GM03348 (cell line): Measurements from ENCODE around the gene MAML2.
"Not testable (repeated sequence)": the region's sequence is repeated elsewhere in the genome, so short reads cannot be mapped to it uniquely, and the experiment has no call there.

Experiments
- DNase-seq: peaks from one replicate; pipeline ENCODE4 v3.0.0; 2012; ENCODE audit warnings: low spot score

The MAML2 gene

DNA sequence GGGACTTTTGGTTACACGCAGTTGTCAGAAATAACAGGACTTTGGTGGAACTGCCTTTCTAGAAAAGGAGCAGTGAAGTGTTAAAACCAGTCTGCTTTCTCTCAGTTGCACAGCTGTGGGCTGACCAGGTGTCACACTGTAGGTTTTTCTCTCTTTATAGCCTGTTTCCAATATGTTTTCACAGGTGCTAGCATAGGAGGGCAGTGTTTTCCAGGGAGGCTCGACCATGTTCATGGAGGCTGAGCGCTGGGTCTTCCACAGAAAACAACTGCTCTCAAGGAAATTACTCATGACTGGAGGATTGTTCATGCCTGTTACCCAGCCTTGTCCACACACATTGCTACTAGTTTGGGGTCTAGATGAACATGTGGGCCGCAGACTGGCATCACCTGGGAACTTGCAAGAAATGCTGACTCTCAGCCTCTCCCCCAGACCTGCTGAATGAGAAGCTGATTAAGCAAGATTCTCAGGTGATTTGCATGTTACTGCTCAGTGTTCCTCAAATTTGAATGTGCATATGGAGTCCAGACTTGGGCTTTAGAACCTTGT lies 157.7 kb downstream of the MAML2 start:
- no peak for DNase-seq

DNA sequence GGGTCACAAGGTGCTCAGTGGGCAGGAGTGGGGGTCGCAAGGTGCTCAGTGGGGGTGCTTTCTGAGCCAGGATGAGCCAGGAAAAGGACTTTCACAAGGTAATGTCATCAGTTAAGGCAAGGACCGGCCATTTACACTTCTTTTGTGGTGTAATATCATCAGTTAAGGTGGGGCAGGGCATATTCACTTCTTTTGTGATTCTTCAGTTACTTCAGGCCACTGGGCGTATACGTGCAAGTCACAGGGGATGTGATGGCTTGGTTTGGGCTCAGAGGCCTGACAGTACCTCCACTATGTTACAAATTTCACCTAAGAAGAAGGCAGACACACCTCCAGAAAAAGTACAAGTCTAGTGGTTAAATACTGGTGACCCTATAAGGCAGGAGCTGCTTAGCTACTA lies 162.1 kb downstream of the MAML2 start:
- not testable (repeated sequence) for DNase-seq

DNA sequence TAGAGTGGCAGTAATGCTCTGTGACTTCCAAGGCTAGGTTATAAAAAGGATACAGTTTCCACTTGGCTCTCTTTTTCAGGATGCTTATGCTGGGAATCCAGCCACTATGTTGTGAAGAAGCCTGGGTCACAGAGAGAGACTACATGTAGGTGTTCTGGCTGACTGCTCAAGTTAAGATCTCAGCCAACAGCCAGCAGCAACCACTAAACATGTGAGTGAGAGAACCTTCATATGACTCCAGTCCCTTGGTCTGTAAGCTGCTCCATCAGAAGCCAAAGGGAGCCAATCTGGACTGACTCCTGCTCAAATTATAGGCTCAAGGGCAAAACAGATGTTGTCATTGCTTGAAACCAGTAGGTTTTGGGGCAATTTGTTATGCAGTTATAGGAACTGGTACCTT lies 162.7 kb downstream of the MAML2 start:
- DNase-seq, result no peak

DNA sequence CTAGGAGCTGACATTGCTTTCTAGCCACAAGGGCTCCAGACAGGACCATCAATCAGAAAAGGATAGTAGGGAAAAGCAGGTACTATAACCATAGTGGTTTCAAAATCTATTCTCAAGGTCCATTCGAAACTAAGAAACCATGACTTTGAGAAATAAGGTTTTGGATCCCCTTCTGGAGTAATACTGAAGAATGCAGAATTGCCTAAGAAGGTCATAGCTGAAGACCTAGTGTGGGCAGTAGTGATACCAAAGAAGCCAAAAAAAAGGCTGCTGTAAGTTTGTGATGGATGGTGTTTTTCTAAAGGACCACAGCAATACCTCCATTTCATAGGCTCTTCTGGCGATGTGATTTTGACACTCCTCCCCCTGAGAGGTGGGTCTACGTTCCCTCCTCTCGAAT lies 163.1 kb downstream of the MAML2 start:
- no peak for DNase-seq

DNA sequence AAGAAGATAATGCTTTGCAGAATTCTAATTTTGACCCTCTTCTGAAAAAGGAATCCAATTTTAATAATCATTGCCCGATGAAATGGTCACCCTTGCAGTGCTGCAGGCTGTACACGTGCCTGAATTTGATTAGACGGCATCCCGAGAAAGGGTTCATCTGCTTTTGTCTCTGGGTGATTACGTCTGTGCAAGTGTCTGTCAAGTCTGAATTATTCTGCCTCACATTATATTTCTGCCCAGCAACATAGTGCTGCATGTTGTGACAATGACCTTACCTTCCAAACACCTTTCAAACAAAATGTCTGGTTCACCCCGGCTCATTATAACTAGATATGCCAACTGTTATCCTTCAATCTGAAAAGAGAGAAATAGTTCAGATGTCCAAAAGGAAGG lies 164.1 kb downstream of the MAML2 start:
- DNase-seq, result no peak

DNA sequence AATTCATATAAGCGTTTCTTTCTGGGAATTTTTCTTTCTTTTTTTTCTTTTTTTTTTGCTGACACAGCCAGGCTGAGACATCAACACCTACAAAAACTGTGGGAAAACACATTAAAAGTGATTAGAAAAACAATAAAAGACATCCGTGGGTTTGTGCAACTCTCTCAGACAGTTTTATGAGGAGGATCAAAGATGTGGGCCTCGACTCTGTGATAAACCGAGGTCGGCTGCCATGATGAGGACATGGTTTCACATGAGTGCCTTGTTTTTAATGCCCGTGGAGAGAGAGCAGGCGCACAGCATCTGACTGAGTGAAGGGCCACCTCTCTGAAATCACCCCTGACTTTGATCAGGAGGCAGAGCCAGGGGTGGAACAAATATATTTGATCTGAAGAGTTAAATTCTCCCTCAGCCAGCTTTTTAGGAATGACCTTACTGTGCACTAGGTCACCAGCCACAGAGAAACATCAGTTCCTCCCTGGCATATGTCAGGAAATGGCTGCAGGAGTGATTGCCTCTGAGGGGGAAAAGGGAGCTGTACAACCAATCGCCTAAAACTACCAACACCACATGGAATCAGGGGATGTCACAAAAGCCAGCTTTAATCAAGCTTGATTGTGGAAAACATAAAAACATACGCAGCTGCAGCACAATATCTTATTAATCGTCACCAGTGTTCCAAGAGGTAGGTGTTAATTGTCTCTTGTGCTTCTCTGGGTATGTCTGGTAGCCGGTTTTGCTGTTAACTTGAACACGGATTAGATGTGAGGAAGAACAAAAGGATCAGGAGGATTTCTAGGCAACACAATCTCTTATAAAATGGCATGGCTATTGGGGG lies 164.7 kb downstream of the MAML2 start:
- no peak for DNase-seq

DNA sequence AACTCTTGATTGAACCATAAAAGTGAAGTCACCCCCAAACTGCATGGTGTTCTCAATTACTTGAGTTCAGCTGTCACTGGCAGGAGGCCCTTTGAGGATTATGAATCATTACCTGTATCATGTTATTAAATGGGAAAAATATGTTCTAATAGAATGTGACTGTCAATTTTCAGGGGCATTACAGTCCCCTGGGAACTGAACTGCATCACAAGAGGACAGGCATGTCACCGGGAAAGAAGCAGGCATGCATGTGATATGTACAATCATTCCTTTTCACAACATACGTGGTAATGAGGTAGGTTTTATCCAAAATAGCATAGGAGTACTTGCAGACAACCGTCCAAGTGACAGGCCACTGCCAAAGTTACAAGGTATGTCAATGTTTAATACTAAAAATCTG lies 165.8 kb downstream of the MAML2 start:
- DNase-seq, result no peak

DNA sequence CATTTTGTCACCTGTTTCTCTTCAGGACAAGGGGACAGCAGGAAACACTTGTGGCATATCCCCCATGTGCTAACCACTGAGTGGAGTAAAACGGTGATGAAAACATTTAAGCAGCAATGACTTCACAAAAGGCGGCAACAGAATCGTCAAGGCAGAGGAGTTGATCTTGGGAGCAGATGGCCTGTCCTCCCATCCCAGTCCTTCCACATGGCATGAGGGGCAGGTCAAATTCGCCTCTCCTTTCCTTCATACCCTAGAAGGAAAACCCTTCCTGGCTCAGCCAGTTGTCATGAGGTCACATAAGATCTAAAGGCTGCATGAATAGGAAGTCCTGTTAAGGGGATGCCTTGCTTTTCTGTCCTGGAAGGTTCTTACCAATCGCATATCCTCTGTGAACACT lies 169.1 kb downstream of the MAML2 start:
- DNase-seq, result no peak

DNA sequence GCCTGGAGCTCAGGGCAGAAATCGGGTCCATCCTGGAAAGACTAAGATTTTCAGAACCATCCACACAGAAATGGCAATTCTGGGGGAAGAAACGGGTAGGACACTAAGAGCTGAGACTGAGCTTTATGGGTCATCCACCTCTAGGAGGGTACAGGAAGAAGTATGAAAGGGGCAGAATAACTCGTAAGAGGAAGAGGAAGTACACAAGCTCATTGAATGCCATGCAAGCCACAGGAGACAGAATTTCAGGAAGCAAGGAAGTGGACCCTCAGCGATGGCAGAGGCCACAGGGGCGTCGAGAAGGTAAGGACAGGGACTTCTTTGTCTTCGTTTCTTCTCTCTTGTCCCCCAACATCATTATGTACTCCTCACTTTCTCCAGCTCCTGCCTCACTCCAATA lies 169.6 kb downstream of the MAML2 start:
- DNase-seq, result no peak

DNA sequence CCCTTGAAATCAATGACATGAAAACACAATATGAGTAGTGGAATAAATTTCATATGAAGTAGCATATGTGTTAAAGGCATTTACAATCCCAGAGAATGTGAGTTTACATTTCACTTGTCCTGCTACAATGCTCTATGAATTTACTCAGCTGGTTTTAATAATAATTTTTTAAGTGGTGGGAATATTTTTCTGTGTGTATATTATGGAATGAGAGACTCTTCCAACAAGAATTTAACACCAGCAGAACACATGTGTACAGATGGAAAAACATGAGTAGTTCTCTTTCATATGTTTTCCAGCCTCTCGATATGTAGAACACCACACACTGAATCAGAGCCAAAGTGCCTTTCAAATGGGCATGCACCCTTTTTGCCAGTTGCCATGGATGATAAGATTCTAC lies 170.4 kb downstream of the MAML2 start:
- no peak for DNase-seq

DNA sequence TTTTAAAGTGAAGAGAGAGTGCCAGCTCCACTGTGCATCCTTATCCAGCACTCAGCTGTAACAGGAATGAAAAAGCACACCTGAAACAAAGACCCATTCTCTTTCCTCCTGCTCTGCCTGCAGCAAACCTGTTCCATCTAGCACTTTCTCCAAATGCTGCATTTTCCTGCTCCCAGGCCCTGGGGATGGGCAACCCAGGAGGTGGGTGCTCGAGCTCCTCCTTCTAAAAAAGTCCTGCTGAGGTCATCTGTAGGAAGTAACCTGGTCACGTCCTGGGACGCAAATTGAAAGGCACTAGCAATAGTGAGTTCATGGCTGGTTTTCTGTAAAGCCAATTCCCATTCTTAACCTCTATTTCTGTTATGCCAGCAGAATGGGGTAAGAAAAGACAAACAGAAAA lies 173.7 kb downstream of the MAML2 start:
- DNase-seq, result no peak

DNA sequence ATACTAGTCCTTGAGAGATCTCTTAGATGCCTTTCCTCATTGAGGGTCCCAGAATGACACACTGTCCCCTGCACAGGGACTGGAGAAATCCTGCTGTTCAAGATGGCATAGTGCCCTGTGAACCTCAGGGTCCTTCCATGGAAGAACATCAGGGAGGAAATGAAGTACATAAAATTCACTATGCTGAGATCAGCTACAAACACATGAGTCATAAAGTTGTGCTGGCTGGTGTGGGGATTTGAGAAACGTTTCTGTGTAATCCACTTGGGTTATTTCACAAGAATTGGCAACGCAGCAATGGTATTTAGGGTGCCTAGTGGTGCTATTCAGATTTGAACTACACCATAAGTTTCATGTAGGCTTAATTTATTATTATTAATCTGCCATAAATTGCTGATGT lies 174.4 kb downstream of the MAML2 start:
- peak; percentile 86 for DNase-seq

DNA sequence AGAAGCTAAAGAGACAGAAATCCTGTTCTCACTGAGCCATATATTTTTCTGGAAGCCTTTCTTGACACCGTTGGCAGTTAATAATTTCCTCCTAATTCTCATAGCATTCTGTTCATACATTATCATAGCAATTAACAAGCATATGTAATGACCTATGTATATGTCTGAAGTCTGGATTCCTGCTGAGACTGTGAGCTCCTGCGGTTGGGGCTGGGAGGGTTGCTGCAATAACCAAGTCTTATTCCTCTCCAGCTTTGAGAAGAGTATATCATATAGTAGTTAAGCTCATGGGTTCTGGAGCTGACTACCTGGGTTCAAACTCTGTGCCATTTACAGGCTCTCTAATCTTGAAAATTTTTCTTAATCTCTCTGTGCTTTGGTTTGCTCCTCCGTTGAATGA lies 175.2 kb downstream of the MAML2 start:
- DNase-seq, result no peak

DNA sequence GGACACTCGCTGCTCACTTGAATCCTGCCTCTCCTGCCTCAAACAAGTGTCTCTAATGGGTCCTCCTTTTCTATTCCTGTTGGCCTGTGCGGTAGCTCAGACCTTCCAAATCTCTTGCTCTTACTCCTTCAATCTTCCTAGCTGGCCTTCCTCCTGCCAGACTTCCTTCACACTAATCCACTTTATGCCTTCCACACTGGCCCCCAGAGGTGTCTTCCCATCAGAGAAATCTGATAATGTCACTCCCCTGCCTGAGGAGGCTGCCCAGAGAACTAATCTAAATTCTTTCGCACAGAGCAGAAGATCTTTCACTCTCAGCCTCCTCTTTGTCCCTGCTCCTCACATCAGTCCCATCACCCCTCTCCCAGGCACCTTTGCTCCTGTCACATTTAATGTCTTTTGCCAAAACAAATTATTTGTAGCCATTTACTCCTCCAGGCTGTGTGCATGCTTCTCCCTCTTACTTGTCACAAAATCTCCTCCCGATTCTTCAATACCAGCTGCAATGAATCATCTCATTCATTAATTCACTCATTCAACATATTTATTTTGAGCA lies 175.7 kb downstream of the MAML2 start:
- no peak for DNase-seq

DNA sequence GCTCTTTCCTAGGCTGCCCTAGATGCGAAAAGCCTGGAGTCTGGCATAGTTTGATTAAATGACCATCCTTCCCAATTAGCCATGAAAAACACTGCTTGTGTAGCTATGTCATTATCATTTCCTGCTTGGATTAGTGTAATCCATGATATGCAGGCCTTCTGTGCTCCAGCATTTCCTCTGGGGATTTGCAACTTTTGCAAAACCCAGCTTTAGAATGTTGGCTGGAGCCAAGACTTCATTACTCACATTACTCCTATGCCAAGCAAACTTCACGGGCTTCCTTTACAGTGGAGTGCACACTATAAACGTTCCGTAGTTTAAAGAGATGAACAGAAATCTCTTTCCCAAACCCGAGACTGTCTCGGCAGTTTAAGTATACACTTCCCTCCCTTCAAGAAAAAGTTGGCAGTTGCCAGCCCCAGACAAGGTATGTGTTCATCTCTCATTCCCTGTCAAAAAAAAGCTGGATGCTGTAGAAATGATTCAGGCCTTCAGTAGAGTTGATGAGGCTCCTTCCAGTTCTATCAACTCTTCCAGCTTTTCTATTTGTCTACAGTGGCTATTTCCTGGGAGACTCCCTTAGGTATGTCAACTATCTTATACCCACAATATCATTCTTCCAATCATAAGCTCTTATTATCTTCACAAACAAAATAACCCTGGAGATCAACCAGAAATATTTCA lies 180.0 kb downstream of the MAML2 start:
- peak; percentile 84 for DNase-seq

DNA sequence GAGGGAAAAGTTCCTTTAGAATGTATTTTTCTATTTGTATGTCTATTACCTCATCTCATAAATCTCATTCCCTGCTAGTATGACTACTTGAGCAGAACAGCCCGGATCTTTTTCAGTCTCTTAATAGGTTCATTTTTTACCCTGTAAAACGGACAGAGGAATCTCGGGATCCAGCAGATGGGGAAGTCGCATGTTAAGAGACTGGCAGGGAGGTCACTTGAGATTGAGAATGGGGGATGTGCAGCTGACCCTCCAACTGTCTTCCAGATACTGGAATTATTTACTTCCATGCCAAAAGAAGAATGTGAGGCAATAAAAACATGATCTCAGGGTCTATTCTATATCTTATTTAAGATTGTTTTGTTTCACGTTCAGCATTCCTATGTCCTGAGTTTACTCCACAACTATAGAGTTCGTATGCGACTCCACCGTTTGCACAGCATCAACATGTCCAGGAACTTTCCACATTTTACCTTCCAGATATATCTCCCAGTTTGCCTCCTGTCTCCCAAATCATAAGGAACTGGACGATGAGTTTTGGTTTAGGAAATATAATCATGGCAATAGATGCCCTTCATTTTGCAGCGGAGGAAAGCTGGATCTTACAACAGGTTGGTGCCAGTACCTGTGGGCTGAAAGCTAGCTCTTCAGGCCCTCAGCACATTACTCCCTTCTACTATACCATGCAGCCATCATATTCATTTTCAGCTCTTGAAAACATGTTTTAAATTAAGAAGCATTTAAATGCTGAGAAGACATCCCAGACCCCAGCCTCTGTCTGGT lies 181.5 kb downstream of the MAML2 start:
- no peak for DNase-seq

DNA sequence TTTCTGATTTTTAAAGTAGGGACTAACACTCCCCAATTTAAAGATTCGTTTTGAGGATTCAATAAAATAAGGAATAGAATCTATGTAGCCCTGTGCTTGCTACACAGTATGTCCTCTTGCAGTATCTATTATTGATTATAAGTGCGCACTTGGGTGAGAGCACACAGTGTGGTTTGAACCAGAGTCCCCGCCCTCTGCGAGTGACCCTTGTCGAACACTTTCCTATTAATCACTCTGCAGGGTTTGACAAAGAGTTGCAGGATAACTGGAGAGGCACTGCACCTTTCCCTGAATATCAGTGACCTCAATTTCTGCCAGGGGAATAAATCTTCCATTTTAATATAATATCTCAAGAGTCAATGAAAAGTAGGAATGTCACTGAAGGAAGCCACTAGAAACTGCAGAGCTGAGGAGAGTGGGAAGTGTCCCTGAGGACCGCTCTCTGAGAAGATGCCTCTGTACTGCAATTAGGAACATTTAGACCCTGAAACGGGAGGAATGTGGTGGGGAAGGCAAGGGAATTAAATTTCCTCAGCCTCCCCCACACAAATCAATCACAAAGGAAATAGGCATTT lies 182.2 kb downstream of the MAML2 start:
- no peak for DNase-seq

DNA sequence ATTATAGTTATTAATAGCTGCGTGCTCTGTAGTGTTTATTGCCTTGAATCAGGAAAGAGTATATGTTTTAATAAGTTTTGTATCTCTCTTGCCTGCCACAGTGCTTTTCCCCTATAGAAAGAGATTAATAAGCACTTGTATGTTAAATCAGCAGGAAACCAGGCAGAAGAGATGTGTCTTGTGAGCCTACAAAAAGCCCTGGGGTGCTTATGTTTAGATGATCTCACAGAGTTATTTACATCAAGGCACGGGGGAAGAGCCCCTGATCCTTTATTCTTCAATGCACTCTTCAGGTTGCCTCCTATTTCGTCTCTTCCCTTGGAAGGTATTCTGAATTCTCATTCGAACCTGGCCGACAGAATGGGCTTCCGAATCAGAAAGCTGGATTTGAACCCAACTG lies 183.0 kb downstream of the MAML2 start:
- DNase-seq, result no peak

DNA sequence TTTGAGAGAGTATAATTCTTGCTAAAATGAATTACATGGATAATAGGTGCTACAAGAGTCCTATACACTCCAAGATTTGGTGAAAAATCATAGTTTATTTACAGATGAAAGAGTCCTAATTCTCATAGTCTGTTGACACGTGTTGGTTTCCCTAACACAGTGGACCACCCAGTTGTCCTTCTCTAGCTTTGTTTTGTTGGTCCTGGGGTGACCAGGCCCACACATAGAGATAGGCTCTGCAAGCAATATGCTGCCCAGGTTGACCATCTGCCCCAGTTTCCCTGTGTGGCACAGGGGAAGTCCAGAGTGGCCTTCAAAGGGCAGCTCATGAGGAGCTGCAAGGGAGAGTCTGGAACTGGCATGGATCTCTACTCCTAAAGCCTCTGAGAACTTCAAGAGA lies 184.9 kb downstream of the MAML2 start:
- no peak for DNase-seq

DNA sequence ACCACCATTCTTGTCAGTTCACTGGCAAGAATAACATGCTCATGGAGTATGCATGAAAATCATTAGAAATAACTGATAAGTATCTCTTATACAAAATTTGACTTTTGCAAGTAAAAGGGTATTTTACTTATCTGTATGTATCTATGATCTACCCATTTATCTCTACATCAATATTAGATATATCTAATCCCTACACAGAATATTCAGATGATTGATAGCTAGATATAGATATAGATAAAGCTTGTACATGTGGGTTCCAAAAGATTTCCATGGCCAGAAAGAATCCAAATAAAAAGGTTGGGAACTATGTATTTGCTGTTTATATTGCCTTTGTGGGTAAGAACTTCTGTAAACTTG lies 185.5 kb downstream of the MAML2 start:
- no peak for DNase-seq

DNA sequence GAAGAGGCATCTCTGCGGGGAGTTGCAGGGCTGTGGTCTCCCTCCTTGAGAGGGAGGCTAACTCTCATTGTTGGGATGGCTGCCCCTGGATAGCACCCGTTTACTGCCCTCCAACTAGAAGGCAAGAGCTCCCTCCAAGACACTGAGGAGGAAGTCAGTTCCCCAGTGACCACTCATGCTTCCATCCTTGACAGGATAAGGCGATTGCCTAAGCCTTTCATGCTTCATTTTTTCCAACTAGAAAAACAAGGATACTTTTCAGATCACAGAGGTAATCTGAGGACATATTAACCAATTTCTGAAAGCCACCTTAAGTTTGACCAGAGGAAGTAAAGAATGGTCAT lies 186.6 kb downstream of the MAML2 start:
- DNase-seq, result no peak
